ENCODE data around the gene KLC3.

DNA sequence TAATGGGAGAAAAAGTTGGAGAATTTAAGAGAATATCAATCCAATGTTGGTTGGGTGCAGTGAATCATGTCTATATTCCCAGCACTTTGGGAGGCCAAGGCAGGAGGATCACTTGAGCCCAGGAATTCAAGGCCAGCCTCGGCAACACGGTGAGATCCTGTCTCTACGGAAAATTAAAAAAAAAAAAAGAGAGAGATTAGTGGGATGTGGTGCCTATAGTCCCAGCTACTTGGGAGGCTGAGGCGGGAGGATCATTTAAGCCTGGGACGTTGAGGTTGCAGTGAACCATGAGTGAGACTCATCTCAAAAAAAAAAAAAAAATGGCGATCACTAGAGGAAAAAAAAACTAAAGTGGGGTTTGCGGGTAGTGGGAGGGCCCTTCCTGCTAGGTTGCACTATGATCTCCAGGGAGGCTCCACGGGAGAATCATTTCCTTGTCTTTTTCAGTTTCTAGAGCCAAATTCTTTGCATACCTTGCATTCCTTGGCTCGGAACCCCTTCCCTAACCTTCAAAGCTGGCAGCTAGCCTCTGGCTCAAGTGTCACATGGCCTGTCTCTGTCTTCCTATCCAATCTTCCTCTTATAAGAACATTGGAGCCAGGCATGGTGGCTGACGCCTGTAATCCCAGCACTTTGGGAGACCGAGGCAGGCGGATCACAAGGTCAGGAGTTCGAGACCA is 35.6 kb downstream of the KLC3 start:
- TF ChIP-seq, protein P1, sequence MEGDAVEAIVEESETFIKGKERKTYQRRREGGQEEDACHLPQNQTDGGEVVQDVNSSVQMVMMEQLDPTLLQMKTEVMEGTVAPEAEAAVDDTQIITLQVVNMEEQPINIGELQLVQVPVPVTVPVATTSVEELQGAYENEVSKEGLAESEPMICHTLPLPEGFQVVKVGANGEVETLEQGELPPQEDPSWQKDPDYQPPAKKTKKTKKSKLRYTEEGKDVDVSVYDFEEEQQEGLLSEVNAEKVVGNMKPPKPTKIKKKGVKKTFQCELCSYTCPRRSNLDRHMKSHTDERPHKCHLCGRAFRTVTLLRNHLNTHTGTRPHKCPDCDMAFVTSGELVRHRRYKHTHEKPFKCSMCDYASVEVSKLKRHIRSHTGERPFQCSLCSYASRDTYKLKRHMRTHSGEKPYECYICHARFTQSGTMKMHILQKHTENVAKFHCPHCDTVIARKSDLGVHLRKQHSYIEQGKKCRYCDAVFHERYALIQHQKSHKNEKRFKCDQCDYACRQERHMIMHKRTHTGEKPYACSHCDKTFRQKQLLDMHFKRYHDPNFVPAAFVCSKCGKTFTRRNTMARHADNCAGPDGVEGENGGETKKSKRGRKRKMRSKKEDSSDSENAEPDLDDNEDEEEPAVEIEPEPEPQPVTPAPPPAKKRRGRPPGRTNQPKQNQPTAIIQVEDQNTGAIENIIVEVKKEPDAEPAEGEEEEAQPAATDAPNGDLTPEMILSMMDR (conservative IDR thresholded peaks at IDR 0.05 in 1 of 2, IDR thresholded peaks at IDR 0.05 in 1 of 2; ENCODE audit: low read depth in 1 of 2, low read length in 2 of 2) = no peak
- TF ChIP-seq EZH2 (IDR thresholded peaks at IDR 0.05; ENCODE audit: low read length, missing control alignments) = no peak
